Brain microvascular endothelial cell (primary cell): ENCODE results near the gene PDE10A.

Experiments
- DNase-seq: peaks from one replicate; pipeline ENCODE4 v3.0.0-alpha.2; 2020
- H3K27ac ChIP-seq: fragments of 250-450 bp; sonication (Bioruptor Pico); 2 replicates; pipeline ENCODE4 v1.5.1; 2020; ENCODE audit warnings: mild to moderate bottlenecking, moderate library complexity
- H3K27me3 ChIP-seq: fragments of 250-450 bp; sonication (Bioruptor Pico); replicated peaks from 2 replicates; pipeline ENCODE4 v1.5.1; 2020; ENCODE audit warnings: mild to moderate bottlenecking
- H3K36me3 ChIP-seq: fragments of 250-450 bp; sonication (Bioruptor Pico); replicated peaks from 2 replicates; pipeline ENCODE4 v1.5.1; 2020; ENCODE audit warnings: mild to moderate bottlenecking
- H3K4me3 ChIP-seq: 2 replicates; pipeline ENCODE4 v1.5.1; 2011; ENCODE audit warnings: low read depth, mild to moderate bottlenecking, control low read depth, low read length, moderate library complexity
- in situ Hi-C: cut with HindIII; loops from 2 replicates; pipeline ENCODE4 v1.10.0; 2017; ENCODE audit warnings: low sequenced_read_pairs, low pct_ligation_motif_present
- TF ChIP-seq, protein P1 (sequence below): IDR thresholded peaks from 2 replicates; pipeline ENCODE4 v1.5.1; 2011; ENCODE audit warnings: low read depth, mild to moderate bottlenecking, moderate library complexity, low read length, control low read depth, inconsistent platforms; ENCODE audit errors: missing control alignments

The PDE10A gene

DNA sequence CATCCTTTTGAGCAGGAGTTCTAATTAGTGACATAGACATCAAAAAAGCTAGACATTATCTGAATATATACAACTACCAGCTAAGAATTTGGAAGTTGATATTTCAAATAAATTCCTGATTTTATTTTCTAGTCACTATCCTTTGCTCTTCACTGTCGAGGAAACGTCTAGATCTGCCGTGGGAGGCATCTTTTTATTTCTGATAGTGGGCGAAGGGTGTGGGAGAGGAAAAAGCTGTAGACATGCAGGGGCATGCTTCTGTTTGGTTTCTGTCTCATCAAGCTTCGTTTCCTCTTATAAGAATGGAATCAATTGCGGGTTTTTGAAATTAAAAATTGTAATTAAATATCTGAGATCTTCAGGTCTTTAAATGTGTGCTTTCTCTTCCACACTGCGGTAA lies 337.4 kb downstream of the PDE10A start:
- Histone ChIP-seq H3K36me3 (no peaks in the 10 kb centered on the region), H3K27ac (no peak overlapping the region), H3K27me3 (no peaks in the 10 kb centered on the region), H3K4me3 (no peak overlapping the region)
- TF ChIP-seq, protein P1, sequence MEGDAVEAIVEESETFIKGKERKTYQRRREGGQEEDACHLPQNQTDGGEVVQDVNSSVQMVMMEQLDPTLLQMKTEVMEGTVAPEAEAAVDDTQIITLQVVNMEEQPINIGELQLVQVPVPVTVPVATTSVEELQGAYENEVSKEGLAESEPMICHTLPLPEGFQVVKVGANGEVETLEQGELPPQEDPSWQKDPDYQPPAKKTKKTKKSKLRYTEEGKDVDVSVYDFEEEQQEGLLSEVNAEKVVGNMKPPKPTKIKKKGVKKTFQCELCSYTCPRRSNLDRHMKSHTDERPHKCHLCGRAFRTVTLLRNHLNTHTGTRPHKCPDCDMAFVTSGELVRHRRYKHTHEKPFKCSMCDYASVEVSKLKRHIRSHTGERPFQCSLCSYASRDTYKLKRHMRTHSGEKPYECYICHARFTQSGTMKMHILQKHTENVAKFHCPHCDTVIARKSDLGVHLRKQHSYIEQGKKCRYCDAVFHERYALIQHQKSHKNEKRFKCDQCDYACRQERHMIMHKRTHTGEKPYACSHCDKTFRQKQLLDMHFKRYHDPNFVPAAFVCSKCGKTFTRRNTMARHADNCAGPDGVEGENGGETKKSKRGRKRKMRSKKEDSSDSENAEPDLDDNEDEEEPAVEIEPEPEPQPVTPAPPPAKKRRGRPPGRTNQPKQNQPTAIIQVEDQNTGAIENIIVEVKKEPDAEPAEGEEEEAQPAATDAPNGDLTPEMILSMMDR = no peak
- DNase-seq = no peak
- in situ Hi-C loops = no loop called here

DNA sequence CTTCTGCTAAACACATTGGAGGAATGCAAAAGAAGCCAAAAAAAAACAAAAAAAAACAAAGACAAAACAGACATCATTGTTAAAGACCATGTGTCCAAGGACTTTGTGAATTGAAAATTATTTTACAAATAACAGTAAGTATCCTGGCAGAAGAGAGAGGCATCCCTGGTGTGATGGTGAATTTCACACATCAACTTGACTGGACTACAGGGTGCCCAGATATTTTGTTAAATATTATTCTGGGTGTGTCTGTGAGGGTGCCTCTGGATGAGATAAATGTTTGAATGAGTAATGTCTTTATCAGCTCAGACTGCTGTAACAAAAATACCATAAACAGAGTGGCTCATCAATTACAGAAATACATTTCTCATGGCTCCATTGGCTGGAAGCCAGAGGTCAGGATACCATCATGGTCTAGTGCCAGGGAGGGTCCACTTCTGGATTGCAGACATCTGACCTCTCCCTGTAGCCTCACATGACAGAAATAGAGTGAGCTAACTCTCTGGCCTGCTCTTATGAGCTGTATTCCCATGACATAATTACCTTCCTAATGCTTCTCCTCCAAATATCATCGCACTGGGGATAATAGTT lies 341.4 kb downstream of the PDE10A start:
- Histone ChIP-seq H3K27me3 (no peaks in the 10 kb centered on the region), H3K4me3 (no peak overlapping the region), H3K36me3 (no peaks in the 10 kb centered on the region), H3K27ac (no peak overlapping the region)
- in situ Hi-C loops = no loop called here
- peak; percentile 7 for DNase-seq
- TF ChIP-seq, protein P1 = no peak

DNA sequence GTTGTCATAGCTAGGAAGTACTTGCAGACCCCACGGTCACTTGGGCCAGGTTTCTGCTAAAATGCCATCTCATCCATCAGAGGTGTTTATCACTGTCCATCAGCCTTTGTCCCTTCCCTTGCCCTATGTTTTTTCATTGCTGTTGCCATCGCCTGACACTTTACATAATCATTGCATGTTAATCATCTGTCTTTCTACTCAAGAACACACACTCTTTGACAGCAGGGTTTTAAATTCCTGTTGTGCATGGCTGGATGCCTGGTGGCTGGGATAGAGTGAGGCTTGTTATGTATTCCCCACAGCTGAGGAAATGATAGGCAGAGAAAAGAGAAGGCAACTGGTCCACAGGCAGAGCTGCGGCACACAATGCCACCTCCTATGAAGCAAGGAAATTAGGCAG lies 341.9 kb downstream of the PDE10A start:
- Histone ChIP-seq H3K27me3 (no peaks in the 10 kb centered on the region), H3K4me3 (no peak overlapping the region), H3K27ac (no peak overlapping the region), H3K36me3 (no peaks in the 10 kb centered on the region)
- in situ Hi-C loops = no loop called here
- TF ChIP-seq, protein P1 = no peak
- DNase-seq = no peak

DNA sequence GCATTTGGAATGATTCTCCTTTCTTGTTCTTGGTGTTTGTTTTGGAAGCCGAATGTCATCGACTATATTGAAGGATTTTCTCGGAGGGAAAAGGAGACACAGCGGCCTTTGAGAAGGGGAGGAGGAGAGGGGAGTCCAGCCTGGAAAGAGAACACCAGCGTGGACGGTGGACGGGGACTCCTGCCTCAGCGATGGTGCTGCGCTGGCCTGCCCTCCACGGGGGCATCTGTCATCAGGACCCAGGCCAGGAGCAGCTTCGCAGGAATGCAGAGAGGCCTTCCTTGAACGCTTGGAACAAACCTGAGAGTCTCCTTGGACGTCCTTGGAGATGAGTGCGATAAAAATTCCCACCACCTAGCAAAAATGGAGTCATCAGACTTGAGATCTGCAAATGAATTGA lies 345.3 kb downstream of the PDE10A start:
- in situ Hi-C loops = no loop called here
- H3K4me3 ChIP-seq = no peak overlapping the region
- no peaks in the 10 kb centered on the region for H3K36me3 ChIP-seq
- TF ChIP-seq, protein P1 = no peak
- DNase-seq = no peak
- H3K27ac ChIP-seq = no peak overlapping the region
- H3K27me3 ChIP-seq = no peaks in the 10 kb centered on the region

DNA sequence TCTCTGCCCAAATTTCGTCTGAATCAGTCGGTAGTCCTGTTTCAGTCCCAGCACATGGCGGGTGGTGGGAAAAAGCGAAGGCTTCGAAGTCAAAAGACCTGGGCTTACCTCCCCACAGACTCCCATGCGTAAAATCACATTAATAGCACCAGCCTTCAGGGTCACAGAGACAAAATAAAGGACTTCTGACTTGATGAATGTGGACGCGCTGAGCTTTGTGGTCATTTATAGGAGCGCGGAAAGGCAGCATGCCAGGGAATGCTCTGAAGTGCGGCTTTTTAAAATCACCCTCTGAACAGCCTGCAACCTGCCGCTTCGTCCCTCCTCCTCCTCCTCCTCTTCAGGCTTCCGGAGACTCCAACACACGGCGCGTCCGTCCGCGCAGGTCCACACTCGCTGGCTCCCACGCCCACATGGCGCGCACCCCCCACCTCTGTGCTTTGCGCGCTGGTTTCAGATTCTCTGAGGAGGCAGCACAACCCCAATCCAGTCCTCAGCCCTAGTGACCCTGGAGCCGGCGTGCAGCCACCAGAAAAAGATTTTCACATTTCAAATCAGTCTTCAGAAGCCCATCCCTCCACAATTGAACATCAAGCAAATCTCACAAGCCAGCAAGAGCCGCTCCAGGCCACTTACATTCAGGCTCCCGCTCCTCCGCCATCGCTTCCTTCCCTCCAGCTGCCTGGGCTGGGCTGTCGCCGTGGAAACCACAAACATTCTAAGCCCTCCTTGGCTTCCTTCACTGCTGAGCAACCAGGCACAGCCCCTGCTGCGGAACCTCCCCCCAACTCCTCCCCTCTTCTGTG lies 353.9 kb downstream of the PDE10A start, which contains the start of gene C6orf118:
C6orf118 (minus strand) TSS at position 680 of the 806 bp plus-strand sequence; CDS start at position 661, 19 bp downstream.
- H3K27ac ChIP-seq = no peak within 1 kb of the TSS
- TF ChIP-seq, protein P1 = no peak
- in situ Hi-C loops = no loop called here
- H3K4me3 ChIP-seq = peak within 1 kb of the TSS; percentile 57
- H3K36me3 ChIP-seq = no peaks in the 10 kb centered on the region
- no peaks in the 10 kb centered on the region for H3K27me3 ChIP-seq
- DNase-seq = peak; percentile 85
